Endothelial cell of umbilical vein (primary cell): ENCODE results near the gene ZNF837. TPM values are rescaled to one million over a fixed set of nuclear protein-coding genes. Genes with fewer than 3 reads are reported as not detected.
"Not testable (repeated sequence)": the region's sequence is repeated elsewhere in the genome, so short reads cannot be mapped to it uniquely, and the experiment has no call there.

Source experiments
- BruUV-seq: library from RNA; stranded (reverse); fragments of 400-500 nt; replicated peaks from 2 replicates; lab custom pipeline; 2021; lab: Mats Ljungman, UMichigan
- CTCF ChIA-PET: fragments of 300-600, 350-600 bp; sonication (Branson Sonifier 250); formaldehyde crosslinking; loops from one replicate; lab custom pipeline; 2021; ENCODE audit warnings: antibody characterized with exemption, inconsistent platforms; lab: Charles Lee
- POLR2A ChIA-PET: fragments of 300-600, 350-600 bp; sonication (Branson Sonifier 250); formaldehyde crosslinking; loops from one replicate; lab custom pipeline; 2021; ENCODE audit warnings: antibody characterized with exemption, inconsistent platforms; lab: Charles Lee
- DNase-seq: peaks from one replicate; pipeline ENCODE4 v3.0.0-alpha.2; 2011; ENCODE audit warnings: low read depth, low spot score
- FAIRE-seq: peaks from 2 replicates; lab custom pipeline; 2011; peaks lifted over from hg19 to GRCh38; lab: Jason Lieb, UNC
- H2AFZ ChIP-seq: 2 replicates; pipeline ENCODE4 v1.6.0; 2012; ENCODE audit warnings: low read depth, low read length, control low read depth, inconsistent platforms
- H3K27ac ChIP-seq: 2 replicates; pipeline ENCODE4 v1.5.1; 2011; ENCODE audit warnings: low read depth, mild to moderate bottlenecking, control low read depth, low read length, moderate library complexity; ENCODE audit not compliant: insufficient read depth
- H3K27me3 ChIP-seq, 2 experiments: 2 replicates each; pipeline versions ENCODE4 v1.6.0 to v1.6.1; 2011; ENCODE audit warnings: low read length in 2 of 2, mixed read lengths in 1 of 2; ENCODE audit not compliant: control insufficient read depth in 2 of 2, insufficient read depth in 2 of 2
- H3K36me3 ChIP-seq, 2 experiments: 2 replicates in 1 of 2; 3 replicates in 1 of 2; pipeline ENCODE4 v1.5.1; 2011; ENCODE audit warnings: low read length in 2 of 2, mild to moderate bottlenecking in 1 of 2, moderate library complexity in 1 of 2; ENCODE audit not compliant: control insufficient read depth in 2 of 2, insufficient read depth in 2 of 2; ENCODE audit errors: extremely low read depth in 1 of 2
- H3K4me1 ChIP-seq: 3 replicates; pipeline ENCODE4 v1.5.1; 2011; ENCODE audit warnings: mild to moderate bottlenecking, low read length; ENCODE audit not compliant: control insufficient read depth, insufficient read depth; ENCODE audit errors: extremely low read depth
- H3K4me2 ChIP-seq: 2 replicates; pipeline ENCODE4 v1.6.1; 2011; ENCODE audit warnings: low read length, control low read depth, mixed read lengths; ENCODE audit not compliant: insufficient read depth
- H3K4me3 ChIP-seq, 3 experiments: fragments of 200-600 bp in 1 of 3; sonication (generic), shearing (Covaris generic) in 1 of 3; replicated peaks in 1 of 3; 2 replicates each; pipeline ENCODE4 v1.5.1; 2011 to 2016; ENCODE audit warnings: control low read depth in 3 of 3, low read length in 3 of 3, mild to moderate bottlenecking in 2 of 3, inconsistent platforms in 1 of 3, low read depth in 1 of 3, moderate library complexity in 1 of 3; ENCODE audit not compliant: insufficient read depth in 1 of 3
- H3K79me2 ChIP-seq: 2 replicates; pipeline ENCODE4 v1.6.0; 2012; ENCODE audit warnings: low read length, inconsistent platforms; ENCODE audit not compliant: control insufficient read depth, insufficient read depth
- H3K9ac ChIP-seq: replicated peaks from 2 replicates; pipeline ENCODE3; 2011; ENCODE audit warnings: low read length, control low read depth; ENCODE audit not compliant: insufficient read depth; ENCODE audit errors: extremely low read depth
- H3K9me1 ChIP-seq: replicated peaks from 3 replicates; pipeline ENCODE4 v1.6.0; 2011; ENCODE audit warnings: mild to moderate bottlenecking, low read length; ENCODE audit not compliant: control insufficient read depth, insufficient read depth; ENCODE audit errors: extremely low read depth
- H3K9me3 ChIP-seq: replicated peaks from 2 replicates; pipeline ENCODE4 v1.5.1; 2012; ENCODE audit warnings: low read length, inconsistent platforms; ENCODE audit not compliant: control insufficient read depth, insufficient read depth
- H4K20me1 ChIP-seq: replicated peaks from 2 replicates; pipeline ENCODE3; 2011; ENCODE audit warnings: mild to moderate bottlenecking, low read length; ENCODE audit not compliant: control insufficient read depth, insufficient read depth; ENCODE audit errors: extremely low read depth
- EZH2 ChIP-seq: IDR thresholded peaks from 2 replicates; pipeline ENCODE4 v1.6.1; 2012; ENCODE audit warnings: borderline replicate concordance, low read depth, mild to moderate bottlenecking, moderate library complexity, low read length, inconsistent platforms; ENCODE audit not compliant: severe bottlenecking
- MYC ChIP-seq: IDR thresholded peaks from one replicate; pipeline ENCODE4 v1.6.1; 2011; ENCODE audit warnings: mild to moderate bottlenecking, low read depth, low read length
- dilution Hi-C: fragments of 300-500 bp; cut with MboI; formaldehyde crosslinking; loops from one replicate; pipeline ENCODE4 v1.15.0; 2019; ENCODE audit warnings: low sequenced_read_pairs; ENCODE audit not compliant: extremely low pct_ligation_motif_present
- intact Hi-C: fragments of 100-400 bp; cut with micrococcal nuclease; formaldehyde crosslinking; loops from one replicate; pipeline ENCODE4 v1.10.0; 2022
- polyA plus RNA-seq, 4 experiments: library from polyadenylated mRNA; depleted of rRNA in 3 of 4; stranded (reverse) in 3 of 4; unstranded in 1 of 4; fragments of >200 nt; gene quantifications; 2 replicates each; pipeline versions ENCODE4 v1.2.1 to v1.2.3, GENCODE V29; 2011 to 2012; ENCODE audit warnings: missing spikeins in 1 of 4
- total RNA-seq: library from RNA; stranded (reverse); gene quantifications from 2 replicates; pipeline ENCODE4 v1.2.3, GENCODE V29; 2021

Gene ZNF837
- total and polyA plus RNA-seq, 2 donors (not counting 3 experiments of a cell fraction or from before 2014, with no cell fraction given), result 1.4 to 1.6 TPM

GRCh38 chr19:58348080-58348479 lies 32.8 kb downstream of the ZNF837 start:
- H3K27ac ChIP-seq, H2AFZ ChIP-seq, H3K36me3 ChIP-seq, H3K9ac ChIP-seq, dilution Hi-C loops, H3K79me2 ChIP-seq, H4K20me1 ChIP-seq, H3K4me1 ChIP-seq, DNase-seq, BruUV-seq, H3K9me1 ChIP-seq, H3K9me3 ChIP-seq, FAIRE-seq, intact Hi-C loops, CTCF ChIA-PET: not testable (repeated sequence)
- POLR2A ChIA-PET, result interaction anchor here (1.4 kb wide), 1 partner anchor 15 kb away, joined by 6 read pairs; the partner anchor contains the start of gene ZNF497
- Histone ChIP-seq H3K27me3 (peaks cover 21 to 45% of the 10 kb centered on the region in 2 experiments), H3K4me3 (peak overlapping the region in 2 of 3 experiments; percentile 38 to 47), H3K4me2 (peak overlapping the region; percentile 50)

- Histone ChIP-seq H3K4me1 (peaks cover 5% of the 10 kb centered on the region), H4K20me1 (no peaks in the 10 kb centered on the region), H3K4me2 (peak overlapping the region; percentile 50), H3K36me3 (no peaks in the 10 kb centered on the region), H3K9me1 (no peaks in the 10 kb centered on the region), H3K79me2 (no peaks in the 10 kb centered on the region), H3K4me3 (peak overlapping the region; percentile 10 to 47 (median 38)), H3K9me3 (no peaks in the 10 kb centered on the region), H3K27ac (no peak overlapping the region), H2AFZ (peak overlapping the region; percentile 77), H3K9ac (no peak overlapping the region), H3K27me3 (peaks cover 21 to 45% of the 10 kb centered on the region in 2 experiments)
- ChIA-PET POLR2A (interaction anchor here (1.4 kb wide), 1 partner anchor 15 kb away, joined by 6 read pairs; the partner anchor contains the start of gene ZNF497), CTCF (no interaction called here)
- no TSS peak for BruUV-seq
- FAIRE-seq (no peak), DNase-seq (peak; percentile 25)
- dilution Hi-C loops (no loop called here), intact Hi-C loops (no loop called here)
- TF ChIP-seq MYC, result no peak
- peak; percentile 65 for TF ChIP-seq EZH2
Measured at GRCh38 chr19:58346961-58347929, 33.6 kb downstream of the ZNF837 start.
